Suprapubic skin (tissue), 4 donors: ENCODE measurements around the gene YPEL2.

Source experiments
- CTCF ChIP-seq, 2 donors: fragments of 200-600 bp in 1 of 2; fragments of 450-650 bp in 1 of 2; sonication (generic) in 1 of 2; IDR thresholded peaks; one replicate each; pipeline ENCODE4 v1.5.1; 2016 to 2019; ENCODE audit warnings: antibody characterized with exemption in 2 of 2, mild to moderate bottlenecking in 1 of 2, moderate library complexity in 1 of 2
- POLR2A ChIP-seq, 2 donors: fragments of 450-650 bp; IDR thresholded peaks; one replicate each; pipeline ENCODE4 v1.6.1; 2017; ENCODE audit warnings: antibody characterized with exemption in 2 of 2, mild to moderate bottlenecking in 2 of 2, moderate library complexity in 2 of 2
- POLR2AphosphoS5 ChIP-seq, 3 donors: sonication (generic); formaldehyde crosslinking; IDR thresholded peaks; one replicate each; pipeline ENCODE4 v1.6.1; 2017; ENCODE audit warnings: antibody characterized with exemption in 3 of 3

GRCh38 chr17:59431601-59432000 lies 100.1 kb downstream of the YPEL2 start:
- TF ChIP-seq CTCF (IDR thresholded peaks at IDR 0.05) (no peak), POLR2AphosphoS5 (IDR thresholded peaks at IDR 0.05) (no peak), POLR2A (IDR thresholded peaks at IDR 0.05) (no peak)
